Measurements from ENCODE around the gene RAB3IL1. TPM values are rescaled to one million over a fixed set of nuclear protein-coding genes. Genes with fewer than 3 reads are reported as not detected.

RAB3IL1 gene
- total RNA-seq, 4 donors from 2014 or later = 0.15 to 10.3 (median 5.0) TPM

DNA sequence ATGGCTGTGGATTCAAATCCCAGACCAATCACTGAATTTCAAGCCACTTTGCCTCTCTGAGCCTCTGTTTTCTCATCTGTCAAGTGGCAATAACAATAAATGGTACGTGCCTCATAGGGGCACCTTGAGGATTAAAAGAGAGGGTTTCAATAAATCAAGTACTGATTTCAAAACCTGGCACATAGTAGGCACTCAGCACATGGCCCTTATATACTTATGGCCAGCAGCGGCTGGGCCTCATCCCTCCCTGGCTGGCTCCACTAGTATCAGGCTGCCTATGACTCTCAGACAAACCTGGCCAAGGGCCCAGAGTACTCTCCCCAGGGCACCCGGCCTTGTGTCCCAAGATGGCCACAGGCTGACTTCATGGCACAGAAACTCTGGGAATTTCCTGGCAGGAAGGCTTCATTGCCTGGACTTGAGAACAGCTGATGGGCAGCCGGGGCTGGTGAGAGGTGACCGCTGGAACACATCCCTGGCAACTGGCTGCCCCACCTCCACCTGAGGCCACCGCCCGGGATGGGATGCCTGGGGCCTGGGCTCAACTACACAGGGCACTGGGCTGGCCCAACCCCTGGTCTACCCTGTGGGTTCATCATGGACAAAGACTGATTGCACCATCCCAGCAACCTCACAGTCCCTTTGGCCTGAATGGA is 29.4 kb downstream of the RAB3IL1 start:
- intact Hi-C loops (cut with DNase I) = loop anchor here (5.0 kb wide), 1 partner anchor 86 kb away; no protein-coding TSS in a partner anchor
- Histone ChIP-seq H3K27ac (peak overlapping the region; percentile 35 to 89 (median 64)), H3K27me3 (peaks cover 0 to 1% (median 0%) of the 10 kb centered on the region in 4 donors), H3K9me3 (no peaks in the 10 kb centered on the region), H3K4me3 (no peak overlapping the region), H3K4me1 (peaks cover 17 to 50% (median 21%) of the 10 kb centered on the region in 3 donors), H3K36me3 (no peaks in the 10 kb centered on the region)
- WGBS, 2 donors = 70 to 72% methylated on average over 2 to 4 of the region's 7 CpGs
- no peak for TF ChIP-seq POLR2A (IDR thresholded peaks at IDR 0.05)
- TF ChIP-seq, protein P1, sequence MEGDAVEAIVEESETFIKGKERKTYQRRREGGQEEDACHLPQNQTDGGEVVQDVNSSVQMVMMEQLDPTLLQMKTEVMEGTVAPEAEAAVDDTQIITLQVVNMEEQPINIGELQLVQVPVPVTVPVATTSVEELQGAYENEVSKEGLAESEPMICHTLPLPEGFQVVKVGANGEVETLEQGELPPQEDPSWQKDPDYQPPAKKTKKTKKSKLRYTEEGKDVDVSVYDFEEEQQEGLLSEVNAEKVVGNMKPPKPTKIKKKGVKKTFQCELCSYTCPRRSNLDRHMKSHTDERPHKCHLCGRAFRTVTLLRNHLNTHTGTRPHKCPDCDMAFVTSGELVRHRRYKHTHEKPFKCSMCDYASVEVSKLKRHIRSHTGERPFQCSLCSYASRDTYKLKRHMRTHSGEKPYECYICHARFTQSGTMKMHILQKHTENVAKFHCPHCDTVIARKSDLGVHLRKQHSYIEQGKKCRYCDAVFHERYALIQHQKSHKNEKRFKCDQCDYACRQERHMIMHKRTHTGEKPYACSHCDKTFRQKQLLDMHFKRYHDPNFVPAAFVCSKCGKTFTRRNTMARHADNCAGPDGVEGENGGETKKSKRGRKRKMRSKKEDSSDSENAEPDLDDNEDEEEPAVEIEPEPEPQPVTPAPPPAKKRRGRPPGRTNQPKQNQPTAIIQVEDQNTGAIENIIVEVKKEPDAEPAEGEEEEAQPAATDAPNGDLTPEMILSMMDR (IDR thresholded peaks at IDR 0.05) = no peak
- no peak for DNase-seq

DNA sequence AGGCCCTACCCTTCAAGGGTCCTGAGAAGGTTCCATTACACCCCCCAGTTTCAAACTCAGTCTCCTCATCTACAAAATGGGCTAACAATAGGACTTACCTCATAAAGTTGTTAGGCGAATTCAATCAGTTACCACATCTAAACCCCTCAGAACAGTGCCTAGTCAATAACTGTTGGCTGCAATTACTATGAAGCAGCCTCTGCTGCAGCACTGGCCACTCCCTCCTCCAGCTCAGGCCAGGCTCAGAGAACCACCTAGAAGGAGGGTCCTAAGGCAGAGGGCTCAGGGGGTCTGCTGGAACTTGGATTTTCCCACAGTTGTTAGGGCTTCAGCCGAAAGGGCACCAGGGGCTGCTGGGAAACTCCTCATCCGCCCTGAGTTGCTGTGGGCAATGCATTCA is 30.7 kb downstream of the RAB3IL1 start:
- H3K36me3 ChIP-seq = no peaks in the 10 kb centered on the region
- H3K27me3 ChIP-seq = no peaks in the 10 kb centered on the region
- TF ChIP-seq, protein P1 (IDR thresholded peaks at IDR 0.05) = no peak
- no peak for TF ChIP-seq POLR2A (IDR thresholded peaks at IDR 0.05)
- DNase-seq = no peak
- peaks cover 12 to 43% (median 18%) of the 10 kb centered on the region in 3 donors for H3K4me1 ChIP-seq
- H3K9me3 ChIP-seq = no peaks in the 10 kb centered on the region
- no peak overlapping the region for H3K27ac ChIP-seq
- no peak overlapping the region for H3K4me3 ChIP-seq
- WGBS, 2 donors = 80 to 100% methylated on average over 1 to 3 of the region's 3 CpGs
- intact Hi-C loops (cut with DNase I) = loop anchor here (5.0 kb wide), 1 partner anchor 84 kb away; no protein-coding TSS in a partner anchor

DNA sequence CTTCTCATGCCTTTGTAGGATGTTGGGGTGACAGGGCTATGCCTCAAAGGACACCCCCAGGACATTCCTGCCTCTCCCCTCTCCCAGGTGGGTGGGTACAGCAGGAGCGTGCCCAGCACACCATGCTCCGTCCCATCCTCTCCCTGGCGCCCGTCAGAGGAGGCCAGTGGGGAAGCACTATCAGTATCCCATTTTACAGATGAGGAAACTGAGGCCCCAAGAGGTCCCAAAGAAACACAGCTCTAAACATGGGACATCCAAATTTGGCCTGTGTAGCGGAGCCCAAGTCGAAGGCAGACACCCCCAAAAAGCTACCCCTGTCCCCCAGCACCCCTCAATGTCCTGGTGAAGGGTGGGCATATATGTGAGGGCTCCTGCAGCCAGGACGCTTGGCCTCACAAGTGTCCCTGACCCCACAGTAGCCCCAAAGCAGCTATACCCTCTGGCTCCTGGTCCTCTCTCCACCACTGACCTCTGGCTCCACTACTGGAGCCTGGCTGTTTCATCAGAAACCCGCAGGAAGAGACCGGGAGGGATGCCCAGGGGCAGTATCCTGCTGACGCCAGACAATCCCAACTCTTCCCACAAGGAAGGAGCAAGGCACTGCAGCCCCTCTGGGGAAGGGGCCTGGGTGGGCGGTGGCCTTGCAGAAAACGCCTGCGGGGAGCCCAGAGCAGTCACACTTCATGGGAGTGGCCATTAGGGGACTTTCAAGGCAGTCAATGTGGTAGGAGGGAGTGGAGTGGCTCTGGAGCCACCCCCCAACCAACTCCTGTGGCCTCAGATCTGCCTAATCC is 31.4 kb downstream of the RAB3IL1 start:
- no peak overlapping the region for H3K27ac ChIP-seq
- no peaks in the 10 kb centered on the region for H3K9me3 ChIP-seq
- no peaks in the 10 kb centered on the region for H3K27me3 ChIP-seq
- H3K36me3 ChIP-seq = no peaks in the 10 kb centered on the region
- no peak overlapping the region for H3K4me3 ChIP-seq
- DNase-seq = no peak
- intact Hi-C loops (cut with DNase I) = loop anchor here (5.0 kb wide), 1 partner anchor 84 kb away; no protein-coding TSS in a partner anchor
- TF ChIP-seq POLR2A (IDR thresholded peaks at IDR 0.05) = no peak
- TF ChIP-seq, protein P1 (IDR thresholded peaks at IDR 0.05) = no peak
- 74 to 93% methylated on average over 7 to 8 of the region's 13 CpGs for WGBS, 2 donors
- H3K4me1 ChIP-seq = peaks cover 11 to 37% (median 18%) of the 10 kb centered on the region in 3 donors

DNA sequence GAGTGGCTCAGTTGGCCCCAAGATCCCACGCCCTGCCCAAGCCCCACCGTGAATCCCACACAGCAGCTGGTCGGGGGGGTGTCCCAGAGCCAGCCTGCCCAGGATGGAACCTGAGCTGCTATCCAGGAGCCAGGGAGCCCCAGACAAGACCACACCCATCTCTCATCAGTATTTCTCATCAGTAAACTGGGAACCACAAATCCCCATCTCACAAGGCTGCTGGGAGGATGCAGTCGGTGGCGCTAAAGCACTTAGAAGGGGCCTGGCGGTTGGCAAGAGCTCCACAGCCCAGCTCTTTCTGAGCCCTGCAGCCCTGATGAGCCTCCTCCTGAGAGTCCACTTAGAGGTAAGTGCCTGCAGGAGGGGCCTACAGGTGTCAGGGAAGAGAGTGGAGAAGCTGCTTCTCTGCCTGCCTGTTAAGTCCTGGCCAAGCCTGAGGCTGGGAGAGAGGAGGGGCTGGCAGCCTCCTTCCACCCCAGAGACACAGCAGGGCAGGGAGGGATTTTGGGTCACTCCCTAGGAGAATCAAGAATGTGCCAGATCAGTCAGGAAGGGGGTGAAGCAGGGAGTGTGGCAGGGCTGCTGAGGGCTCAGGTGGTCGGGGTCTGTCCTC is 32.1 kb downstream of the RAB3IL1 start:
- H3K9me3 ChIP-seq = no peaks in the 10 kb centered on the region
- H3K27ac ChIP-seq = no peak overlapping the region
- no peaks in the 10 kb centered on the region for H3K27me3 ChIP-seq
- no peak for DNase-seq
- peaks cover 5 to 30% (median 11%) of the 10 kb centered on the region in 3 donors for H3K4me1 ChIP-seq
- H3K4me3 ChIP-seq = no peak overlapping the region
- intact Hi-C loops (cut with DNase I) = loop anchor here (5.0 kb wide), 1 partner anchor 83 kb away; no protein-coding TSS in a partner anchor
- H3K36me3 ChIP-seq = no peaks in the 10 kb centered on the region
- TF ChIP-seq, protein P1 (IDR thresholded peaks at IDR 0.05) = no peak
- TF ChIP-seq POLR2A (IDR thresholded peaks at IDR 0.05) = no peak
- 87 to 93% methylated on average over 3 of the region's 7 CpGs for WGBS, 2 donors
